ENCODE measurements around the gene BBS1.

BBS1 gene

GRCh38 chr11:66546966-66547661 is 36.7 kb downstream of the BBS1 start:
- DNase-seq (ENCODE audit: low read depth) = no peak
- no peak for TF ChIP-seq CTCF (IDR thresholded peaks at IDR 0.05; ENCODE audit: insufficient read depth, low read depth, low read length, missing control alignments)
- H3K4me3 ChIP-seq (ENCODE audit: low read length) = no peak overlapping the region

GRCh38 chr11:66547662-66548009 is 37.2 kb downstream of the BBS1 start:
- TF ChIP-seq CTCF (IDR thresholded peaks at IDR 0.05; ENCODE audit: insufficient read depth, low read depth, low read length, missing control alignments) = no peak
- no peak overlapping the region for H3K4me3 ChIP-seq (ENCODE audit: low read length)
- no peak for DNase-seq (ENCODE audit: low read depth)

DNA sequence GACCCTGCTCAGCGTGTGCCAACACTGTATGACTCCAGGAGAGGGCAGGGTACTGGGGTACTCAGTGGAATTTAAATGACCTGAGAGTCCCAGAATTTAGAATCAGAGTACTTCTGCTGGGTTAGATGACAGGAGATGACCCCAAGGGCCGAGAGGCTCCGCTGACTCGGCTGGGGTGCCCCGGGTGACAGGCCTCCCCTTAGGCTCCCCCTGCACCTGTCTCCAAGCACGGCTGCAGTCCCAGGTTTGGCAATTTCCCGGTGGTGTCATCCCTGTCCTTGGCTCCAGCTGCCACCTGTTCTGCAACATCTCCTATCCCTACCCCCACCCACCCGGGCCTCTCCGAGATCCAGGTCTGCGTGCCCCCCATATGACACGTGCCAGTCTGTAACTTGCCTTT is 37.6 kb downstream of the BBS1 start:
- H3K4me3 ChIP-seq (ENCODE audit: low read length) = no peak overlapping the region
- DNase-seq (ENCODE audit: low read depth) = no peak
- TF ChIP-seq CTCF (IDR thresholded peaks at IDR 0.05; ENCODE audit: insufficient read depth, low read depth, low read length, missing control alignments) = no peak

- no peak for TF ChIP-seq CTCF (IDR thresholded peaks at IDR 0.05; ENCODE audit: insufficient read depth, low read depth, low read length, missing control alignments)
- no peak overlapping the region for H3K4me3 ChIP-seq (ENCODE audit: low read length)
Observed at GRCh38 chr11:66548774-66549630, 38.6 kb downstream of the BBS1 start.

GRCh38 chr11:66549696-66550095 is 39.3 kb downstream of the BBS1 start:
- TF ChIP-seq CTCF (IDR thresholded peaks at IDR 0.05; ENCODE audit: insufficient read depth, low read depth, low read length, missing control alignments) = no peak
- no peak overlapping the region for H3K4me3 ChIP-seq (ENCODE audit: low read length)
- no peak for DNase-seq (ENCODE audit: low read depth)

More at GRCh38 chr11:66548774-66549630, 38.6 kb downstream of the BBS1 start:
- no peak for DNase-seq (ENCODE audit: low read depth)

- no peak overlapping the region for H3K4me3 ChIP-seq (ENCODE audit: low read length)
- no peak for TF ChIP-seq CTCF (IDR thresholded peaks at IDR 0.05; ENCODE audit: insufficient read depth, low read depth, low read length, missing control alignments)
- DNase-seq (ENCODE audit: low read depth) = no peak
Observed at GRCh38 chr11:66550887-66551286, 40.5 kb downstream of the BBS1 start.
